Middle frontal gyrus (tissue), 1 donor: ENCODE measurements around the gene CYP24A1.

Experiments
- DNase-seq: peaks from one replicate; pipeline ENCODE4 v3.0.0-alpha.2; 2015; ENCODE audit warnings: low spot score; ENCODE audit errors: extremely low spot score

The CYP24A1 gene

GRCh38 chr20:54156981-54157835 lies 16.6 kb downstream of the CYP24A1 start:
- DNase-seq, result no peak

GRCh38 chr20:54156522-54156921 lies 17.3 kb downstream of the CYP24A1 start:
- no peak for DNase-seq

- DNase-seq, result no peak
Observed at GRCh38 chr20:54155736-54156317, 18.0 kb downstream of the CYP24A1 start.

- no peak for DNase-seq
Observed at GRCh38 chr20:54154439-54154838, 19.3 kb downstream of the CYP24A1 start.

- no peak for DNase-seq
Observed at GRCh38 chr20:54153847-54154246, 19.9 kb downstream of the CYP24A1 start.

- no peak for DNase-seq
Observed at GRCh38 chr20:54153041-54153327, 20.8 kb downstream of the CYP24A1 start.

GRCh38 chr20:54152227-54153040 lies 21.4 kb downstream of the CYP24A1 start:
- no peak for DNase-seq

GRCh38 chr20:54151511-54152226 lies 22.1 kb downstream of the CYP24A1 start:
- DNase-seq, result no peak

GRCh38 chr20:54151075-54151439 lies 22.7 kb downstream of the CYP24A1 start:
- DNase-seq, result no peak

- DNase-seq, result no peak
Observed at GRCh38 chr20:54149765-54150264, 24.0 kb downstream of the CYP24A1 start.

GRCh38 chr20:54148947-54149764 lies 24.6 kb downstream of the CYP24A1 start:
- no peak for DNase-seq

GRCh38 chr20:54146672-54147071 lies 27.1 kb downstream of the CYP24A1 start:
- DNase-seq, result no peak

- DNase-seq, result no peak
Observed at GRCh38 chr20:54144847-54145414, 28.9 kb downstream of the CYP24A1 start.

- no peak for DNase-seq
Observed at GRCh38 chr20:54140927-54141566, 32.7 kb downstream of the CYP24A1 start.

- no peak for DNase-seq
Observed at GRCh38 chr20:54140486-54140885, 33.3 kb downstream of the CYP24A1 start.

GRCh38 chr20:54140067-54140466 lies 33.7 kb downstream of the CYP24A1 start:
- no peak for DNase-seq

- DNase-seq, result no peak
Observed at GRCh38 chr20:54139188-54139587, 34.6 kb downstream of the CYP24A1 start.

- DNase-seq, result no peak
Observed at GRCh38 chr20:54138427-54138826, 35.4 kb downstream of the CYP24A1 start.

- no peak for DNase-seq
Observed at GRCh38 chr20:54137115-54137514, 36.7 kb downstream of the CYP24A1 start.
